ENCODE data around the gene IFI44. TPM values are rescaled to one million over a fixed set of nuclear protein-coding genes. Genes with fewer than 3 reads are reported as not detected.

The IFI44 gene
- total and polyA plus RNA-seq, 2 donors (not counting 3 experiments of a cell fraction or from before 2014, with no cell fraction given): 11.8 to 12.3 TPM

DNA sequence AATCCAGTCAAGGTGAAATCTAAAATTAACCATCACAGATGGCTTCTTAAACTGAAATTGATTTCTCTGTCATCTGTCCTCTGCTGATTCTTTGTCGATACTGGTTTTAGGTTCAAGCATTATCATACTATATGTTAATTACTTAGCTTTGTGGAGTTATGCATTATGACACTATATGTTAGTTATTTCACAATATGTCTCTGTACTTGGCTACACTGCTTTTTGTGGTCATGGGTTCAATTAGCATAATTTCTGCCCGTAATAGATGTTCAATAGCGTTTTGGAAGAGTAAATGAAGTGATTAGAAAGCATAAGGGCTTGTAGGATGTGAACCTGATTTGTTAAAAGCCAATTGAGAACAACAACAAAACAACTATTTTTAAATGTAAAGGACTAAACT, 28.2 kb downstream of the IFI44 start:
- FAIRE-seq (no peak), DNase-seq (ENCODE audit: low read depth, low spot score) (no peak)
- Histone ChIP-seq H3K4me1 (ENCODE audit: control insufficient read depth, extremely low read depth, insufficient read depth, low read length) (no peaks in the 10 kb centered on the region), H3K9ac (replicated peaks; ENCODE audit: extremely low read depth, insufficient read depth, low read length) (no peak overlapping the region), H3K9me1 (replicated peaks; ENCODE audit: control insufficient read depth, extremely low read depth, insufficient read depth, low read length) (no peaks in the 10 kb centered on the region), H3K4me2 (ENCODE audit: insufficient read depth, low read length) (no peak overlapping the region), H3K9me3 (replicated peaks; ENCODE audit: control insufficient read depth, insufficient read depth, low read length) (no peaks in the 10 kb centered on the region), H3K79me2 (ENCODE audit: control insufficient read depth, insufficient read depth, low read length) (no peaks in the 10 kb centered on the region), H3K27ac (ENCODE audit: insufficient read depth, low read depth, low read length) (no peak overlapping the region), H2AFZ (ENCODE audit: low read depth, low read length) (no peak overlapping the region), H3K4me3 (replicated peaks in 1 of 3; ENCODE audit: insufficient read depth in 1 of 3, low read depth in 1 of 3, low read length in 3 of 3) (no peak overlapping the region), H3K27me3 (ENCODE audit: control insufficient read depth in 2 of 2, insufficient read depth in 2 of 2, low read length in 2 of 2) (peaks cover 0 to 3% of the 10 kb centered on the region in 2 experiments), H3K36me3 (ENCODE audit: control insufficient read depth in 2 of 2, extremely low read depth in 1 of 2, insufficient read depth in 2 of 2, low read length in 2 of 2) (no peaks in the 10 kb centered on the region), H4K20me1 (replicated peaks; ENCODE audit: control insufficient read depth, extremely low read depth, insufficient read depth, low read length) (no peaks in the 10 kb centered on the region)
- intact Hi-C loops (cut with micrococcal nuclease): loop anchor here (2.0 kb wide), 1 partner anchor 547 kb away; no protein-coding TSS in a partner anchor
- no TSS peak for BruUV-seq (replicated peaks)
- ChIA-PET CTCF (interaction anchor here (0.9 to 2.1 kb wide), 6 partner anchors 11 to 546 kb away, joined by 3 to 33 read pairs (median 4); partner anchors contain the start of gene IFI44L), POLR2A (no interaction called here)
- TF ChIP-seq EZH2 (IDR thresholded peaks at IDR 0.05; ENCODE audit: borderline replicate concordance, low read depth, low read length, severe bottlenecking): no peak
- no peak for TF ChIP-seq JUN (IDR thresholded peaks at IDR 0.05; ENCODE audit: borderline replicate concordance, insufficient read depth, insufficient read length, low read depth)
- TF ChIP-seq POLR2AphosphoS5 (IDR thresholded peaks at IDR 0.05; ENCODE audit: insufficient read depth, low read depth, low read length): no peak
- no peak for TF ChIP-seq MAX (IDR thresholded peaks at IDR 0.05; ENCODE audit: insufficient read depth, insufficient read length)
- no peak for TF ChIP-seq CTCF (IDR thresholded peaks at IDR 0.05; ENCODE audit: extremely low read depth in 1 of 2, insufficient read depth in 1 of 2, low read depth in 1 of 2, low read length in 2 of 2)
- no peak for TF ChIP-seq POLR2A (IDR thresholded peaks at IDR 0.05; ENCODE audit: low read depth, low read length)
- TF ChIP-seq FOS (IDR thresholded peaks at IDR 0.05; ENCODE audit: borderline replicate concordance, insufficient read depth, low read length): no peak
- no peak for TF ChIP-seq GATA2 (IDR thresholded peaks at IDR 0.05; ENCODE audit: insufficient read depth, insufficient read length, low read depth, low read length)
- no peak for TF ChIP-seq MYC (IDR thresholded peaks at IDR 0.05; ENCODE audit: low read depth, low read length)
- dilution Hi-C loops (cut with MboI; ENCODE audit: extremely low pct_ligation_motif_present, low sequenced_read_pairs): no loop called here

Data from endothelial cell of umbilical vein (primary cell).